MM.1S (cell line): ENCODE measurements around the gene TFRC.
"Not testable (repeated sequence)": the region's sequence is repeated elsewhere in the genome, so short reads cannot be mapped to it uniquely, and the experiment has no call there.

Source experiments
- CTCF ChIP-seq: fragments of 300-600 bp; sonication (generic); IDR thresholded peaks from 2 replicates; pipeline ENCODE4 v1.5.1; 2016; ENCODE audit warnings: antibody characterized with exemption, low read length, mixed read lengths
- EZH2phosphoT487 ChIP-seq: fragments of 300-600 bp; sonication (generic); IDR thresholded peaks from 2 replicates; pipeline ENCODE4 v1.6.1; 2018; ENCODE audit warnings: antibody characterized with exemption, low read length

GRCh38 chr3:196068812-196069211 is 13.1 kb downstream of the TFRC start:
- not testable (repeated sequence) for TF ChIP-seq CTCF, EZH2phosphoT487
